ENCODE measurements around the gene NACAD.
"Not testable (repeated sequence)": the region's sequence is repeated elsewhere in the genome, so short reads cannot be mapped to it uniquely, and the experiment has no call there.

NACAD gene

GRCh38 chr7:45088821-45089340 lies at the start of gene NACAD:
NACAD (minus strand) TSS chr7:45088969; CDS start chr7:45088894, 75 bp downstream.
- DNase-seq: peak; percentile 45

- peak; percentile 78 for DNase-seq
These were observed 47.6 kb upstream of the NACAD start for GRCh38 chr7:45136106-45137060.

- DNase-seq: no peak
These were observed 45.1 kb upstream of the NACAD start for GRCh38 chr7:45133877-45134276.

- no peak for DNase-seq
These were observed 44.6 kb upstream of the NACAD start for GRCh38 chr7:45133352-45133751.

GRCh38 chr7:45132708-45133320 lies 44.0 kb upstream of the NACAD start:
- DNase-seq: no peak

GRCh38 chr7:45131891-45132290 lies 43.1 kb upstream of the NACAD start:
- DNase-seq: no peak

- no peak for DNase-seq
These were observed 42.1 kb upstream of the NACAD start for GRCh38 chr7:45130910-45131309.

- no peak for DNase-seq
These were observed 41.1 kb upstream of the NACAD start for GRCh38 chr7:45129906-45130305.

- DNase-seq: no peak
These were observed 40.5 kb upstream of the NACAD start for GRCh38 chr7:45129181-45129800.

GRCh38 chr7:45126920-45127319 lies 38.2 kb upstream of the NACAD start:
- DNase-seq: no peak

GRCh38 chr7:45126201-45126600 lies 37.4 kb upstream of the NACAD start:
- no peak for DNase-seq

- DNase-seq: no peak
These were observed 36.6 kb upstream of the NACAD start for GRCh38 chr7:45125193-45125904.

GRCh38 chr7:45123913-45124710 lies 35.3 kb upstream of the NACAD start:
- DNase-seq: no peak

GRCh38 chr7:45122975-45123860 lies 34.4 kb upstream of the NACAD start:
- peak; percentile 28 for DNase-seq

- no peak for DNase-seq
These were observed 30.8 kb upstream of the NACAD start for GRCh38 chr7:45119550-45119949.

GRCh38 chr7:45118889-45119331 lies 30.1 kb upstream of the NACAD start:
- no peak for DNase-seq

- no peak for DNase-seq
These were observed 29.5 kb upstream of the NACAD start for GRCh38 chr7:45118292-45118691.

- no peak for DNase-seq
These were observed 28.8 kb upstream of the NACAD start for GRCh38 chr7:45117582-45117981.

GRCh38 chr7:45116048-45116447 lies 27.3 kb upstream of the NACAD start:
- no peak for DNase-seq

GRCh38 chr7:45114926-45115325 lies 26.2 kb upstream of the NACAD start:
- DNase-seq: no peak

GRCh38 chr7:45114257-45114656 lies 25.5 kb upstream of the NACAD start:
- DNase-seq: not testable (repeated sequence)
